ENCODE data around the gene PDE8A. TPM values are rescaled to one million over a fixed set of nuclear protein-coding genes. Genes with fewer than 3 reads are reported as not detected.

Gene PDE8A
- total RNA-seq, 6 experiments from 2014 or later: 32.7 to 40.5 (median 37.4) TPM

DNA sequence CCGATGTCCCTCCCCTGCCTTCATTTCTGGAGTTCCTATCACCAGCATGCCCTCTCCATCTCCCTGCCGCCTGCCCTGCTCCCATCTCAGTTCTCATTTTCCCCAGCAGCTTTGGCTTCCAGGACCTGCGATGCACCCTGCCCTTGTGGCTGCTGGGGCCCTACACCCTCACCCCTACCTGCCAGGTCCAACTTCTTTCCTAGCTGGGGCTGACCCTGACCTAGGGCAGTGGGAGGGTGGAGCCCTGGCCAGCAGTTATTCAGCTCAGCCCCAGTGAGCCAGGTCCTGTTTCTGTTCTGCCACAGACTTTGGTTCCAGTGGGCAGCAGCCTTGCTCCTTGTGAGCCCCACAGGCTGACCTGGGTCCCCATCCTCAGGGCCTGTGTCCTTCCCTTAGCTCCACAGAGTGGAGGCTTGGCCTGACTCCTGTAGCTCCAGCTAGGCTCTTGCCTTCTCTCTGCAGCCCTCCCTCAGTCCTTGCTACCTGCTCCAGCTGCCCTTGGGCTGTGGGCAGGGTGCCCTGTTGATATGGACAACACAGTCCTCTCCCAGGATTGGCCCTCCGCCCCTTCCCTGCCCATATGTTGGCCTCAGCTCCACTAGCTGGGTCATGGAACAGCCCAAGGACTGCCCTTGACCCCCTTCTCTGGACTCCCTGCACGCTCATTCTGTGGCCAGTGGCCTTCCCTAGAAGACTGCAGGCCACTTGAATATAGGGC is 34.7 kb upstream of the PDE8A start:
- DNase-seq (peak in 1 of 3 donors; percentile 78), ATAC-seq (peak; percentile 5 to 80 (median 12))
- Histone ChIP-seq H3K4me3 (no peak overlapping the region), H3K9me3 (no peaks in the 10 kb centered on the region), H3K27me3 (no peaks in the 10 kb centered on the region), H3K4me1 (peaks cover 0 to 10% (median 0%) of the 10 kb centered on the region in 4 donors), H3K36me3 (peaks cover 0 to 4% (median 0%) of the 10 kb centered on the region in 4 donors), H3K27ac (no peak overlapping the region)
- no peak for TF ChIP-seq POLR2A (IDR thresholded peaks at IDR 0.05)
- TF ChIP-seq, protein P1, sequence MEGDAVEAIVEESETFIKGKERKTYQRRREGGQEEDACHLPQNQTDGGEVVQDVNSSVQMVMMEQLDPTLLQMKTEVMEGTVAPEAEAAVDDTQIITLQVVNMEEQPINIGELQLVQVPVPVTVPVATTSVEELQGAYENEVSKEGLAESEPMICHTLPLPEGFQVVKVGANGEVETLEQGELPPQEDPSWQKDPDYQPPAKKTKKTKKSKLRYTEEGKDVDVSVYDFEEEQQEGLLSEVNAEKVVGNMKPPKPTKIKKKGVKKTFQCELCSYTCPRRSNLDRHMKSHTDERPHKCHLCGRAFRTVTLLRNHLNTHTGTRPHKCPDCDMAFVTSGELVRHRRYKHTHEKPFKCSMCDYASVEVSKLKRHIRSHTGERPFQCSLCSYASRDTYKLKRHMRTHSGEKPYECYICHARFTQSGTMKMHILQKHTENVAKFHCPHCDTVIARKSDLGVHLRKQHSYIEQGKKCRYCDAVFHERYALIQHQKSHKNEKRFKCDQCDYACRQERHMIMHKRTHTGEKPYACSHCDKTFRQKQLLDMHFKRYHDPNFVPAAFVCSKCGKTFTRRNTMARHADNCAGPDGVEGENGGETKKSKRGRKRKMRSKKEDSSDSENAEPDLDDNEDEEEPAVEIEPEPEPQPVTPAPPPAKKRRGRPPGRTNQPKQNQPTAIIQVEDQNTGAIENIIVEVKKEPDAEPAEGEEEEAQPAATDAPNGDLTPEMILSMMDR (IDR thresholded peaks at IDR 0.05): no peak
- intact Hi-C loops (cut with DNase I): no loop called here
- 63% methylated on average over 3 of the region's 5 CpGs for WGBS (ENCODE audit: insufficient coverage, low coverage, low lambda C conversion rate, missing lambda C conversion rate)

- peaks cover 0 to 4% (median 0%) of the 10 kb centered on the region in 4 donors for H3K36me3 ChIP-seq
- no peaks in the 10 kb centered on the region for H3K27me3 ChIP-seq
- 81% methylated on average over 4 of the region's 4 CpGs for WGBS (ENCODE audit: insufficient coverage, low coverage, low lambda C conversion rate, missing lambda C conversion rate)
- no peak overlapping the region for H3K4me3 ChIP-seq
- DNase-seq (no peak), ATAC-seq (peak in 1 of 4 donors; percentile 10)
- H3K27ac ChIP-seq: no peak overlapping the region
- no peaks in the 10 kb centered on the region for H3K9me3 ChIP-seq
- intact Hi-C loops (cut with DNase I): no loop called here
- TF ChIP-seq, protein P1 (IDR thresholded peaks at IDR 0.05): no peak
- H3K4me1 ChIP-seq: peaks cover 0 to 10% (median 0%) of the 10 kb centered on the region in 4 donors
Observed at GRCh38 chr15:84947947-84948830, 33.5 kb upstream of the PDE8A start.

DNA sequence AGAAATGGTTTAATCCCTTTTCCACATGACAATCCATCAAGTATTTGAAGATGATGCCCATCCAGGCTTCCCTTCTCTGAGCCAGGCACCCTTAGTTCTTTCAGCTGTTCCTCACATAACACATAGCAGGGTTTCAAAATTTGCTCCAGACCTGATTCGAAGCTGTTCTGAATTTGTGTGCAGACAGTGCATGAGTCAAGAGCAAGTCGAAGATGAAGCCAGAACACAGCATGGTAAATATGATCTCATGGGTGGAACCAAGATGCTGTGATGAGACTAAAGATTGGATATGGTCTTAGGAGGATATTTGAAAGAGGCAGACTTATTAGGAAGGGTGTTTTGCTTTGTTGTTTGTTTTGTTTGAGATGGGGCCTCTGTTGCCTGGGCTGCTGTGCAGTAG is 32.6 kb upstream of the PDE8A start:
- H3K4me1 ChIP-seq: peaks cover 0 to 10% (median 0%) of the 10 kb centered on the region in 4 donors
- H3K27me3 ChIP-seq: no peaks in the 10 kb centered on the region
- no peak overlapping the region for H3K27ac ChIP-seq
- H3K9me3 ChIP-seq: no peaks in the 10 kb centered on the region
- DNase-seq (no peak), ATAC-seq (no peak)
- H3K4me3 ChIP-seq: no peak overlapping the region
- 93% methylated on average over 2 of the region's 2 CpGs for WGBS (ENCODE audit: insufficient coverage, low coverage, low lambda C conversion rate, missing lambda C conversion rate)
- peaks cover 0 to 1% (median 0%) of the 10 kb centered on the region in 4 donors for H3K36me3 ChIP-seq
- TF ChIP-seq, protein P1 (IDR thresholded peaks at IDR 0.05): no peak
- no peak for TF ChIP-seq POLR2A (IDR thresholded peaks at IDR 0.05)
- intact Hi-C loops (cut with DNase I): no loop called here

DNA sequence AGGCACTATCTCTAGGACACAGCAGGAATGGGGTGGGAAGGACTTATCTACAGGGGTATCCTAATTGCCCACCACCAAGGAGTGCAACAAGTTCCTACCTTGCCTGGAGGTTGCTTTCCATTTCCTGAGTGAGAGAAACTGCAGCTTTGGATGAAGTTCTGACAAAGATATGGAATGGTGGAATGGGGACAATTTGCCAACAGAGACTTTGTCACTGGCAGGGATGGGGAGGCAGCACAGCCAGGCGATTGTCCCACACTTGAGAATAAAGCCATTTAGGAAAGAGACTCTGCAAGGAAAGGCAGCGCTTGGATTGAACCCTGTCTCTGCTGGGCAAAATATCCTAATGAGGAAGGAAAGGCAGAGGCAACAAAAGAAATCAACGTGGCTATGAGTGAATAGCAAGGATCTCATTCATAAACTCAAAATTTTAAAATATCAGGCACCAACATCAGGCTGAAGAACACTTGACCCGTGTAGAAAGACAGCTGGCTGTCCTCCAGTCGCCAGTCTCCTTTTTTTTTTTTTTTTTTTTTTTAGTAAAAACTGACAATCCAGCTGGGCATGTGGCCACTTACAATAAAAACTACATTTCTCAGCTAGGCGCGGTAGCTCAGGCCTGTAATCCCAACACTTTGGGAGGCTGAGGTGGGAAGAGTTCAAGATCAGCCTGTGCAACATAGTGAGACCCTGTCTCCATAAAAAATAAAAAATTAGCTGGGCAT is 31.6 kb upstream of the PDE8A start:
- intact Hi-C loops (cut with DNase I): loop anchor here (10.0 kb wide), 2 partner anchors 95 to 225 kb away; no protein-coding TSS in a partner anchor
- no peak for TF ChIP-seq POLR2A (IDR thresholded peaks at IDR 0.05)
- TF ChIP-seq, protein P1 (IDR thresholded peaks at IDR 0.05): no peak
- peaks cover 0 to 10% (median 0%) of the 10 kb centered on the region in 4 donors for H3K4me1 ChIP-seq
- ATAC-seq (no peak), DNase-seq (no peak)
- no peaks in the 10 kb centered on the region for H3K36me3 ChIP-seq
- no peak overlapping the region for H3K4me3 ChIP-seq
- no peaks in the 10 kb centered on the region for H3K9me3 ChIP-seq
- H3K27me3 ChIP-seq: no peaks in the 10 kb centered on the region
- H3K27ac ChIP-seq: no peak overlapping the region
- WGBS (ENCODE audit: insufficient coverage, low coverage, low lambda C conversion rate, missing lambda C conversion rate): 81% methylated on average over 6 of the region's 7 CpGs

Measured in right lobe of liver (tissue), 6 donors.